ENCODE results near the gene GPATCH3. TPM values are rescaled to one million over a fixed set of nuclear protein-coding genes. Genes with fewer than 3 reads are reported as not detected.
A peak's percentile ranks its signal among the peaks of the same experiment; 100 is the strongest.
"Not testable (repeated sequence)": the region's sequence is repeated elsewhere in the genome, so short reads cannot be mapped to it uniquely, and the experiment has no call there.

The GPATCH3 gene
- total RNA-seq, 2 donors from 2014 or later: 6.2 to 8.3 TPM

GRCh38 chr1:26853156-26853555, 47.1 kb downstream of the GPATCH3 start:
- H3K36me3 ChIP-seq: peaks cover 72% of the 10 kb centered on the region
- no peaks in the 10 kb centered on the region for H3K4me1 ChIP-seq
- no peaks in the 10 kb centered on the region for H3K27me3 ChIP-seq
- no peaks in the 10 kb centered on the region for H3K9me3 ChIP-seq
- H3K4me3 ChIP-seq: no peak overlapping the region
- peak; percentile 89 for DNase-seq (ENCODE audit: low spot score)
- peak; percentile 62 to 87 for TF ChIP-seq CTCF (IDR thresholded peaks at IDR 0.05)
- no peak overlapping the region for H3K27ac ChIP-seq

DNA sequence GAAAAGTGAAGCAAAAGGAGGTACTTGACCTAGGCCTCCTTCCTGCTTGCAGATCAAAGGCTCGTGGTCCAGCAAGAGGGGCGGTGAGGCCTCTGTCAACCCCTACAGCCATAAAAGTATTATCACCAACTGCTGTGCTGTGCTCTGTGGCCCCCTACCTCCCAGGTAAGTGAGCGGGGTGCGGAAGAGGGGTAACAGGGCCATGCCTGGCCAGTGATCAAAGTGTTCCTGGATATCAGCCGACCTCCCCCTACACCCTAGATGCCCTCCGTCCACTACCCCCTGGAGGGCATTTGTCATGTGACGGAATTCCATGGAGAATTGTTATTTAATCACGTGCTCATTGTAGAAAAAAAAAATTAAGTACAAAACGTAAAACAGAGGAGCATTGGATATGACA, 47.6 kb downstream of the GPATCH3 start:
- Histone ChIP-seq H3K36me3 (peaks cover 77% of the 10 kb centered on the region), H3K27me3 (no peaks in the 10 kb centered on the region), H3K27ac (no peak overlapping the region), H3K4me1 (no peaks in the 10 kb centered on the region), H3K4me3 (no peak overlapping the region), H3K9me3 (no peaks in the 10 kb centered on the region)
- DNase-seq (ENCODE audit: low spot score): no peak
- no peak for TF ChIP-seq CTCF (IDR thresholded peaks at IDR 0.05)

DNA sequence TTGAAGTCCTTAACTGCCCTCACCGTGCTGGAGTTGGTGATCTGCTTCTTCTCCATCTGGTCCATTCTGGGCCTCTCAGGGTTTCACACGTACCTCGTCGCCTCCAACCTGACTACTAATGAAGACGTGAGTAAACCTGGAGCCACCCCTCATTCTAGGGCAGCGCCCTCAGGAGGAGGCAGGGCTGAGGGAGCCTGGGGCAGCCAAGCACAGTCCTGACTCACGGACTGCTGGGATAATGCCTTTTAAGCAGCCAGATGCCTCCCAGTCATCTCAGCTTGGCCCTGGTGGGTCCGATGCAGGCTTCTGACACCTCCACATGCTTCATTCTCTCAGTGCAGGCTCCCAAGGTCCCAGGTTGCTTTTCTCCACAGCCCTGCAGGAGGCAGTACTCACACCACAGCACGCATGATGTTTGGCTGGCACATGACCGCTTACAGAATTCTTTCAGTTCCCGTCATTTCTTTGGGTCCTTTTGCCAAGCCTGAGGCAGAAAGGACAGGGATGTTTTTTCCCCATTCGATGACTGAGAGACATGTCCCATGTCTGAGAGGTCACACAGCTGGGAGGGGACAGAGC, 49.1 kb downstream of the GPATCH3 start:
- DNase-seq (ENCODE audit: low spot score): no peak
- no peaks in the 10 kb centered on the region for H3K4me1 ChIP-seq
- peaks cover 77% of the 10 kb centered on the region for H3K36me3 ChIP-seq
- no peaks in the 10 kb centered on the region for H3K27me3 ChIP-seq
- no peak overlapping the region for H3K4me3 ChIP-seq
- H3K27ac ChIP-seq: no peak overlapping the region
- TF ChIP-seq CTCF (IDR thresholded peaks at IDR 0.05): no peak
- no peaks in the 10 kb centered on the region for H3K9me3 ChIP-seq

- Histone ChIP-seq H3K9me3 (no peaks in the 10 kb centered on the region), H3K27ac (no peak overlapping the region), H3K27me3 (no peaks in the 10 kb centered on the region), H3K36me3 (peaks cover 61% of the 10 kb centered on the region), H3K4me1 (no peaks in the 10 kb centered on the region), H3K4me3 (no peak overlapping the region)
- TF ChIP-seq CTCF (IDR thresholded peaks at IDR 0.05): no peak
- DNase-seq (ENCODE audit: low spot score): no peak
Observed at GRCh38 chr1:26848941-26849774, 51.1 kb downstream of the GPATCH3 start.

GRCh38 chr1:26848499-26848898, 51.8 kb downstream of the GPATCH3 start:
- no peak for TF ChIP-seq CTCF (IDR thresholded peaks at IDR 0.05)
- Histone ChIP-seq H3K27ac (no peak overlapping the region), H3K36me3 (peaks cover 60% of the 10 kb centered on the region), H3K4me3 (no peak overlapping the region), H3K4me1 (no peaks in the 10 kb centered on the region), H3K9me3 (no peaks in the 10 kb centered on the region), H3K27me3 (no peaks in the 10 kb centered on the region)
- DNase-seq (ENCODE audit: low spot score): no peak

DNA sequence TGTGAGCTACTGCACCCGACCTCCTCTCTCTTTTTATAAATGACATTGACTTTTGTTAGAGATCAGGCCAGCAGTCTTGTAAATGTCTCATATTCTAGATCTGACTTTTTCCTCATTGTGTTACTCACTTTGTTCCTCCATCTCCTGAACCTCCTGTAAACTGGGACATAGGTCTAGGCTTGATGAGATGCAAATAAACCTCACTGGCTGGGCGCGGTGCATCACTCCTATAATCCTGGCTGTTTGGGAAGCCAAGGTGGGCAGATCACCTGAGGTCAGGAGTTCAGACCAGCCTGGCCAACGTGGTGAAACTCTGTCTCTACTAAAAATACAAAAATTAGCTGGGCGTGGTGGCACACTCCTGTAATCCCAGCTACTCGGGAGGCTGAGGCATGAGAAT, 52.4 kb downstream of the GPATCH3 start:
- H3K27ac ChIP-seq; H3K27me3 ChIP-seq; DNase-seq (ENCODE audit: low spot score); H3K4me1 ChIP-seq; H3K4me3 ChIP-seq; H3K9me3 ChIP-seq: not testable (repeated sequence)
- H3K36me3 ChIP-seq: peaks cover 61% of the 10 kb centered on the region
